GM21447 (cell line): Measurements from ENCODE around the gene LDLRAD4.

Experiments
- ATAC-seq: cut with Tn5 transposase; IDR thresholded peaks from one replicate; pipeline ENCODE4 v1.9.1; 2021; ENCODE audit not compliant: unreplicated experiment

Gene LDLRAD4

DNA sequence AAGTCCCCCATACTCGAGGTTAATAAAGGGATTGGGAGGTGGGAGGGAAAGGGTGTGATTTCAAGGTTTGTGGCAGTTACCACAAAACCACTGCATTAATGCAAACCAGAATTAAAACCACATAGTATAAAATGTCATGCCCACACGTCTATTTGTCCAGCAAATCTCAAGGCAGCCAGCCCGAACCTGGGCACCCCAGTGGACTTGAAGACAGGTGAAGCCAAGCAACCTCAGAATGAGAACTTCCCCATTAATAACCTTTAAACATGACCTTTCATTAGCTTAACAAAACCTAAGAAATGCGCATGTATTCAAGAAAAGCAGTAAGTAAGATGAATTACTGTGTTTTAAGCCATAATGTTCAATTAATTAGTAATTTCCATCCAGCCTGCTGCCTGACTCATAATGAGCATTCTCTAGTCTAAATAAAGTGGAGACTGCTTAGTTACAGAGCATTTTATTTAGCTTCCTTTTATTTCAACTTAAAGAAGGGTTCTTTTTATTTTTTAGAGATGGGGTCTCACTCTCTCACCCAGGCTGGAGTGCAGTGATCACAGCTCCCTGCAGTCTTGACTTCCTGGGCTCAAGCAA is 278.2 kb downstream of the LDLRAD4 start:
- no peak for ATAC-seq

DNA sequence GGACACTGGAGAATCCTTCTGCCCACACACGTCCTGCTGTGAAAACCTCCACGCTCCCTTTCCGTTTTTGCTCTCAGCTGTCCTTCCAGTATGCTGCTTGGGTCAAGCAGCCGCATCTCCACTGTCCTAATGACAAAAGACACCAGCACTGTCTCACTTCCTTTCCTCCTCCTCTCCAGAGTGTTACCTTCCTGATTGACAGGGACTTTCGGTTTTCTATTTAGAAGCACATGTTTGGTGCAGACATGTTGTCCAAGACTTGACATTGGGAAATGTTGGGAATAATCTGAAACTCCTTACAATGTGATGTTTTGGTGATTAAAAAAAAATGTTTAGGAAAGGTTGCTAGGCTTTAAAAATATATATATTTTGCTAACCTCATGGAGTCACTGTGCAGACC is 281.2 kb downstream of the LDLRAD4 start:
- no peak for ATAC-seq

DNA sequence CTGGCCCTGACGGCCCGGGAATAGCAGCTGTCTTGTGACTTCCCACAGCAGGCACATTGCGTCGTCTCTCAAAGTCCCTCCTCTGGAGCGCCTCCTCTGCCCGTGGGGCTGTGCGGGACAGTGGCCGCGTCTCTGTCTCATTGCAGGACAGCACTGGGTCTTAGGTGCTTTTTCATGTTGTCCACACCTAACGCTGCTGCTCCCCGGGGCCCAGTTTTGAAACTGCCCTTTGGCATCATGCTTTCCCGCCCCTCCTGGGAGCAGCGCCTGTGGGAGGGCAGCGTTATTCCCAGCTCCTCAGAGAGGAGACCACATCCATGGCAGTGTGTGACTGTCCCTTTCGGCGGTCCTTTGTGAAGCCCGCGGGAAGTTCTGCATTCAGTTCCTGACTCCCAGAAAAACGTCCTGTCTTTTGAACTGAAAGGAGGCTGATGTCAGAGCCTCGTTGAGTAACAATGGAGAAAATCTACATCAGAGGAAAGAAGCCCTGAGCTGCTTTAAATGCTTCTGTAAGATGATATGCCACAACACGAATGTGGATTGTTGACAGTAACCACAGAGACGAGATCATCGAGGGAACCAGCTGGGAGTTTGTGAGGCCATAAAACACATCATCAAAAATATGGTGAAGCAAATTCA is 281.8 kb downstream of the LDLRAD4 start:
- no peak for ATAC-seq

- no peak for ATAC-seq
Observed at GRCh38 chr18:13500869-13501542, 282.4 kb downstream of the LDLRAD4 start.

DNA sequence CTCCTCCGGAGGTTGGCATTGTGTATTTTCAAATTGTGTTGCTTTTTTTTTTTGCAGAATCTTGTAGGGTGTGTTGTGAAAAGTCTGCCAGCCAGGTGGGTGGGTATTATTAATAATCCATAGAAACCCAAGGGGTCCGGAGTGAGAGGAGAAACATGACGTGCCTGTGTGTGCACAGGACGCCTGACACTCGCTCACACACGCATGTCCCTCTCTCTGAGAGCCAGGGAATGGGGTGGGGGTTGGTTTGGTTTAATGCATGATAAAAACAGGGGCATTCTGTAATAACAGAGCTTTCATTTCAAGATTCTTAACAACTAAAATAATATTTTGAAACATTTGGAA is 283.0 kb downstream of the LDLRAD4 start:
- ATAC-seq, result no peak

- ATAC-seq, result peak; percentile 97
Observed at GRCh38 chr18:13501891-13502290, 283.3 kb downstream of the LDLRAD4 start.

DNA sequence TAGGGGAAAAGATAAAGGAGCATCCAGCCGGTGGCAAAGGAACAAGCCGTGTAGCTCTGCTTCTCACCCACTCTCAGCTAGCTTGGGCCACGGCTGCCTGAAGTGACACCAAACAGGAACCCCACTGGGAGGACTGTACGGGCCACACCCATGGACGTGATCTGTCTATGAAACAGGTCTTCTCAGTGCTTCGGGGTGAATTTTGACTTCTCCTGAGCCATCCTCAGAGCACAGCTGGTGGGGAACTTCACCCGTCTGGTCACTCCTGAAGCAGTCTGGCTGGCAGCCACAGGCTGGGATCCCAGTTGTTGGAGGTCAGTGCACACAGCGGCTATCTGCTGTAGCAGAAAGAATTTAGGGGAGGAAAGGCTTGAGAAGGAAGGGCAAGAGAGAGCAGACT is 284.0 kb downstream of the LDLRAD4 start:
- ATAC-seq, result no peak

GRCh38 chr18:13503836-13504235 is 285.3 kb downstream of the LDLRAD4 start:
- no peak for ATAC-seq

DNA sequence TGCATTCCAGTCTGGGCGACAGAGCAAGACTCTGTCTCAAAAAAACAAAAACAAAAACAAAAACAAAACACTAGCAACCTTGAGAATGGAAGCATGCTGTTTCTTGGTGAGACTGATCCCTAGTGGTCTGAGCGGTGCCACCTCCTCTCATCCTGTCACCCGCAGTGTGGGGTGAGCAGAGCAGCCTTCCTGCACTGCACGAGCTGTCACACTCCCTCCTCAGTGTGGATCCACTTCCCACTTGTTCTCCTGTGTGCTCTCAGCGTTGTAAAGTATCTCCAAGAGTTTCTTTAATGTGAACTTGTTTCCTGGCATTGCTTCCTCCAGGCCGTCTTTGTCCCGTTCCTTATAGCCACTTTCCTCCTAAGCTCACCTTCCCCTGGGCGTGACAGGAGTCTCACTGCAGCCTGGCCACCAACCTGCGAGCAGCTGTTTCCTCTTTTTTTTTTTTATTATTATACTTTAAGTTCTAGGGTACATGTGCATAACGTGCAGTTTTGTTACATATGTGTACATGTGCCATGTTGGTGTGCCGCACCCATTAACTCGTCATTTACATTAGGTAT is 287.3 kb downstream of the LDLRAD4 start:
- no peak for ATAC-seq

- no peak for ATAC-seq
Observed at GRCh38 chr18:13510594-13510993, 292.0 kb downstream of the LDLRAD4 start.

DNA sequence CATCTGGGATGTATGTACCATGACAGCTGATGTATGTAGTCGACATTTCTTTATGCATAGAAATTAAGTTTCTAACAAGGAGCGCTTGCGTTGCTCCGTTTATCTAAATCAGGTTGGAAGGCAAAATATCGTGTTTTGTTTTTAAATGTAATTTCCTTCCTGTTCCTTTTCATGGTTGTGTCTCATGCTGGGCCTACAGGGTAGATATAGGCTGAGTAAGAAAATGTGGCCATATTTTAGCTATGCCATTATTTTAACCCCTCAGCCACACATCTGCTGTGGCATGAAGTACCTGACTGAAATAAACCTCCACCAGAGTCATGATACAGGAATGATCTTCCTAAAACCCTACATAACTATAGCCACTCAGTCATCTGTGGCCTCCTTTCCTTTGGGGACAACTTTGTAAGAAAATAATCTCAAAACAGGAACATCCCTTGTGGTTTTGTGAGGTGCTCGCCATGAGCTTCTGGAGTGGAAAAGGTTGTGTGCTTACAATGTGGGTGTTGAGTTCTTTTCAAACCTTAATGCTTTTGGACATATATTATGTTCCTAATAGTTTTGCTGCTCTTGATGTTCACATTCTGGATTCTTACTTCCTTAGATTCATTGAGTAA is 293.5 kb downstream of the LDLRAD4 start:
- no peak for ATAC-seq

DNA sequence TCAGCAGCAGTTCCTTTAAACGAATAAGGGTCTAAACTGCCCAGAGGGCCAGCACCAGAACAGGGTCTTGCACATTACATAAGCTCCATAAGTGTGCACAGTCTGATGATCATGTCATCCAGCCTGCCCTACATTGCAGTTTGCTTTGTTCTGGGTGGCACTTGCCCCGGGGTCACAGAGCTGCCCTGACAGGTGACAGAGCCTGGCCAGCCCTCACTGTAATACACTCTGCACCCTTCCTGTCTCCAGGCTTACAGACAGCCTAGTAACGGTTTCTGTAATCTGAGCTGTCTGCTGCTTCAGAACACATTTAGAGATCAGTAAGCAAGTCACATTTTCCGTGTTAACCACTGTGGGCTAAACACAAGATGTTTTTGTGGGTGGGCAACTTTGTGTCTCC is 294.5 kb downstream of the LDLRAD4 start:
- ATAC-seq, result no peak

GRCh38 chr18:13513481-13513880 is 294.9 kb downstream of the LDLRAD4 start:
- no peak for ATAC-seq

- ATAC-seq, result no peak
Observed at GRCh38 chr18:13514558-13514957, 296.0 kb downstream of the LDLRAD4 start.

- no peak for ATAC-seq
Observed at GRCh38 chr18:13516855-13517254, 298.3 kb downstream of the LDLRAD4 start.

DNA sequence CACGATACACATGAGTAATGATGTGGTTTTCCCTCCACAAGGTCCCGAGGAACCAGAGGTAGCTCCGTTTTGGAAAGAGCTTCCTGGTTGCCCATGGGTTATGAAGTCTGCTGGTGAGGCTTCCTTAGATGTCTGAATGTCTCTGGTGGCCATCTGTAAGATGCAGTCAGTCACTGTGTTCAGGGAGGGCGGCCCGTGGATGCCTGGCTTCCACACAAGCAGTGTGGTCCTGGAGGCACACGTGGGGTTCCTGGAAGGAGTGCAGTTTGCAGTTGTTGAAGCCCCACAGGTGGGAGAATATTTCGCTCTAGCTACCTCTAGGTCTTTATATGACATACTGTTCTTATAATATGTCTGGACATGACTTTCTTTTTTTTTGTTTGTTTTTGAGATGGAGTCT is 298.8 kb downstream of the LDLRAD4 start:
- no peak for ATAC-seq

DNA sequence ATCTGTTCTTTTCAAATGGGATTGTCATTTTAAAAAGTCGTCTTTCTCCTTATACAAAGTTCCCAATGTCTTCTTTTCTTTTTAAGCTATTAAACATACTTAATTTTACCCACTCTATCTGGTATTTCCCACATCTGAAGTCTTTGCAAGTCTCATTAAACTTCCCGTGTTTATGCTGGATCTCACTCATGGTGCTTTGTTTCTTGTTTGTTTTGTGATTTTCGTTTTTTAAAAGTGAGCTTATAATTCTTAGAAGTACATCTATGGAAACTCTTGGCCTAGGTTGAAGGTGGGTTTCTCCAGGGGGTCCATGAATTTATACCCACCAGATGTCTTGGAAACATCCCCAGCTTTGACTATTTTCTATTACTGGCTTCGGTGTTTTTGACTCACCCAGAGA is 299.8 kb downstream of the LDLRAD4 start:
- no peak for ATAC-seq

DNA sequence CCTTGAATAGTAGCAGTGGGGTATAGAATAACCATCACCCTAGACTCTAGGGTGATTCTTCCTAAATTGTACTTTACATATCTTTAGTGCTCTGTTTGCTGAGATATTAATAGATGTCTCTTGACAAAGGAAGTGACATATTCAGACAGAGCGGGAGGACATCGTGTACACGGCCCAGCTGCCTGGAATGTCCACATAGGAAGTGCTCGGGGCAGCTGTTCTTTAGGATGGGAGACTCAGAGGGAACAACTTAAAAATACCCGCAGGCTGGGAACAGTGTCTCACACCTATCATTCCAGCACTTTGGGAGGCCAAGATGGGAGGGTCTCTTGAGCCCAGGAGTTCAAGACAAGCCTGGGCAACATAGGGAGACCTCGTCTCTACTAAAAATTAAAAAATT is 301.7 kb downstream of the LDLRAD4 start:
- no peak for ATAC-seq

GRCh38 chr18:13520741-13521140 is 302.2 kb downstream of the LDLRAD4 start:
- no peak for ATAC-seq

DNA sequence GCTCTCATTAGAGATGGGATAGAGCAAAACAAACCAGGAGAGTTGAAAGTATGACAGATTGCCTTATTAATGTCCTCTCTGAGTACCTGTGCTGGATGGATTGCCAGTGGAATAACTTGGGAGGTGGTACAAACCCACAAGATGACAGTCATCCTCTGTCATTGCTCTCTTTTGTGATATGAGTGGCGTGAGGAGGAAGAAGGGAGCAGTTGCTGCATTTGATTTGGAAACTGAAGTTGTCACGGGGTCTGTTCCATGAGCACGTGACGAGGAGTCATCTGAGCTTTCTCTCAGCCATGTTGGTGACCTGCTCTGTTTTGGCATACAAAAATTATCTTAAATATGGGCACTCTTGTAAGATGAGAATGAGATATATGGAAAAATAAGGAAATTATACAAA is 302.9 kb downstream of the LDLRAD4 start:
- no peak for ATAC-seq

GRCh38 chr18:13522256-13522655 is 303.7 kb downstream of the LDLRAD4 start:
- ATAC-seq, result no peak
